ENCODE results near the gene ANKRD24. TPM values are rescaled to one million over a fixed set of nuclear protein-coding genes. Genes with fewer than 3 reads are reported as not detected.
A peak's percentile ranks its signal among the peaks of the same experiment; 100 is the strongest.
"Not testable (repeated sequence)": the region's sequence is repeated elsewhere in the genome, so short reads cannot be mapped to it uniquely, and the experiment has no call there.

Gene ANKRD24
- total RNA-seq, 1 donor from 2014 or later = 3.4 TPM

DNA sequence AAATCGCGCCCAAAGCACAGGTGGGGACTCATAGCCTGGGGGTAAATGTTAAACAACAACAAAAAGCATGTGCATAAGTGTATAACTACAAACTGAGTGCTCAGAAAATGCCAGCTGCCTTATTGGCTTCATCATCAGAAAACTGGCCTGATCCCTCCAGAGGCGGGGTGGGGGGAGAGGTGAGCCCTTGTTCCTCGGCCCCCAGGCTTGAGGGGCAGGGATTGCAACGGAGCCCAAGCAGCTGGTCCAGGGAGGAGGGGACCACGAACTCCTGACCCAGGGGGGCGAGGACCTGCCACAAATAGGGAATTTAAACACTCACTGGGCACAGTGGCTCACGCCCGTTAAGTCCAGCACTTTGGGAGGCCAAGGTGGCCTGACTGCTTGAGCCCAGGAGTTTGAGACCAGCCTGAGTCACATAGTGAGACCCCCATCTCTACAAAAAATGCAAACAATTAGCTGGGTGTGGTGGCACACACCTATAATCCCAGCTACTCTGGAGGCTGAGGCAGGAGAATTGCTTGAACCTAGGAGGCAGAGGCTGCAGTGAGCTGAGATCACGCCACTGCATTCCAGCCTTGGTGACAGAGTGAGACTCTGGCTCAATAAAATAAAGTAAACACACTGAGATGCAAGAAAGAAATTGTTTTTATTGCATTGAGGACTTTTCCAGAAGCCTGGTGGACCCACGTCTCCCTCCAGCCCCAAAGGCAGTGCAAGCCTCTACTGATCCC is 8.8 kb upstream of the ANKRD24 start:
- DNase-seq (ENCODE audit: low spot score) = no peak

DNA sequence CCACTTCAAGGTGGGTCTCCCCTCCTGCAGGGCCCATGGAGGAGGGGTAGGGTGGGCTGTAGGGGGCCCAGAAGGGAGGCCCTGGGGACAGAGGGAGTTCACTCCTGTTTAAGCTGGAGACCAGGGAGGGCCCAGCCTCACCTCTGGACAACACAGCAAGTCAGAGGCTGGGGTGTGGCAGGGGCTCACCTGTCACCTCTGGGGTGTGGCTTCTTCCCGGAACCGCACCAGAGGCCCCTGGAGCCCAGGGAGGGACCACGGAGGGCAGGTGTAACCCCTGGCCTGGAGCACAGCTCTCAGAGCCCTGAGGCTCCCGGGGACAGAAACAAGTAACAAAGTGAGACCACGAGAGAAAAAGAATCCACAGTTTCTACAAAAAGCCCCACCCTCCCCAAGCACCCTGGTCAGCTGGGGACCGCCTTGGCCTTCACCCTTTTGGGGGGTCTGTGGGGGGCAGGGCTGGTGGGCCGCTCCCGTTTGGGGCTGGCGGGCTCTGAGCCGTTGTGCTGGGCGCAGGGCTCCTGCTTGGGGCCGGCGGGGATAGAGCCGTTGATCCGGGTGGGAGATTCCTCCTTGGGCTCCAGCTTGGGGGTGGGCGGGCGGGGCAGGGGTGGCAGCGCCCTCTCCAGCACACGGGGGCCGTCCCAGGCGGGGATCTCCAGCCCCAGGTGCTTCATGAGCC is 8.1 kb upstream of the ANKRD24 start:
- no peak for DNase-seq (ENCODE audit: low spot score)

DNA sequence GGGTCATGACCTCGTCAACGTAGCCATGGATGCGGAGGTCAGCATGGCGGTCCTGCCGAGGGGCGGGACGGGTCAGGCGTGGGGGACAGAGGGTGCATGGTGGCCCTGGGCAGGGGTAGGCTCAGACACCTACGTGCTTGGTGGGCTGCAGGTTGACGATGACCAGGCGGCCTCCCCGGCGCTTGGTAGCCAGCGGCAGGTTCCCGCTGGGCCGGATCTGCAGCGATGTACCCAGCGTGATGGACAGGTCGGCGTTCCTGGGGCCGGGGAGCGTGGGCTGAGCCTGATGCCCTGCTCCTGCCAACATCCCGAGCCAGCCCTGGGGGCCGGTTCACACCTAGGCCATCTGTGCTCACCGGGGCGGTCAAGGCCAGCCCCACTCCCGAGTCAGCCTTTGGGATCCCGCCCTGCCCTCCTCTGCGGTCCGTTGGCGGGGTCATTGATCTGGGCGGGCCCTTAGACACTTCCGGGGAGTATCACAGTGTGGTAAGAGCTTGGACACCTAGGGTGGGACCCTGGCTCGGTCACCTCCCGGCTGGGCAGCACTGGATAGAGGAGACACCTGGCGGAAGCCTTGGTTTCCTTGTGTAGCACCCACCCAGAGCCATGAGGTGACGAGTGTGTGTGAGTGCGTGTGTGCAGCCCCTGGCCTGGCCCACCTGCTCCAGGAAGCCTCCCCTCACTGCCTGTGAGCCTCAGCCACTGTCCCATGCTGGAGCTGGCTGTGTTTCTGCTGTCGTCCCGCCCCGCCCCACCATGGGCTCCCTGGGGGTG is 7.4 kb upstream of the ANKRD24 start:
- DNase-seq (ENCODE audit: low spot score) = no peak

DNA sequence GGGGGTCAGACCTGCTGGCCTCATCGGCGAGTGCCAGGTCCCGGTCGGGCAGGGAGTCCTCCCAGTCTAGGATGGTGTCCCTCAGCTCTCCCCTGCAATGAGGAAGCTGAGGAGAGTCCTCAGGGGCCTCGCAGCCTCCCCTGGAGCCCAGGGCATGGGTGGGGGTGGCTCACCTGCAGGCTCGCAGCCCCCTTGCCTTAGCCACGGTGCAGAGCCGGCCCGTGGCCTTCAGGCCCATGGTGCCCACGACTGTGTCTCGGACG is 6.9 kb upstream of the ANKRD24 start:
- no peak for DNase-seq (ENCODE audit: low spot score)

DNA sequence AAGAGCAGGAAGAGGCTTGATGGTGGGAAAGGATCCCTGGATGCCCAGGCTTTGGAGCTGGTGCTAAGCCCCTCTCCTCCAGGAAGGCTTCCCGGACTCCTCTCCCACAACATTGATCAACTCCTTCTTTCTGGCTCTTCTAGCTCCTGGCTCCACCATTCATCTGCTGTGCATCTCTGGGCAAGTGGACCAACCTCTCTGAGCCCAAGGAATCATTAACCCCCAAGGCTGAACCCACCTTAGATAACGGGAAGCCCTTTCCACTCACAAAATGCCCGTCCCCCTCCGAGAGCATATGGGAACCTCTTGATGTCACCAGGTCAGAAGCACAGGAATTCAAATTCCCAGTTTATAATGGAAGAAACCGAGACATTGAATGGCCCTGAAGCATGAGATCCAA is 5.3 kb upstream of the ANKRD24 start:
- DNase-seq (ENCODE audit: low spot score) = no peak

DNA sequence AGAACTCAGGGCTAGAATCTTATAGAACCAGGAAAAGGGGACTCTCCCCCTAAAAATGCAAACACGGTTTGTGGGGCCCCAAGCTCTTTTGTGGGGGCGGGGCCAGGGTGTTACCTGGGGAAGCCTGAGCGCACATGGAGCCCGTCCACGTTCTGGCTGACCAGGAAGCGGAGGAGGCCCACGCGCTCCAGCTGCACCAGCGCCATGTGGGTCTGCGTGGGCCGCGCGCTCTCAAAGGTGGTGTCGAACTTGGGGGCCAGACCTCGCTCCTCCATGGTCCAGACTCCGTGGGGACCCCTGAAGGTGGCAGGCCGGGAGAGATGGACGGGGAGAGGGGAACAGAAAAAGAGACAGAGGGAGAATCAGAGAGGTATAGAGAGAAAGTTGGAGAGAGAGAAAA is 3.5 kb upstream of the ANKRD24 start:
- DNase-seq (ENCODE audit: low spot score) = no peak

DNA sequence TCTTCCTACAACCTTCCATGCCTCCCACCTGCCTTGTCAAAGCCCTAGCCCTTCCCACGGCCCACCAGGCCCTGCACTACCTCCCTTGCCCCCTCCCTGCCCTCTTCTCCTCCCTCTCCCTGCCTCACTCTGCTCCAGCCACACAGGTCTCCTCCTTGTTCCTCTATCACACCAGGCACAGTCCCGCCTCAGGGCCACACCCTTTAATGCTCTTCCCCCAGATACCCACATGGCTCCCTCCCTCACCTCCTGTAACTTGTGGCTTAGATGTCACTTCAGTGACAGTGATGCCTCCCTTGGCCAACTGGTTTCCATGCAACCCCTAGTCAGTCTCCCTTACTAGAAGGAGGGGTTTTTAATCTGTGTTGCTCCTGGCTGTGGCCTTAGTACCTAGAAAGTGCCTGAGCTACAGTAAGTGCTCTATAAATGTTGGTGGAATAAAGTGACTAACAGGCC is 1.4 kb upstream of the ANKRD24 start:
- DNase-seq (ENCODE audit: low spot score) = no peak

DNA sequence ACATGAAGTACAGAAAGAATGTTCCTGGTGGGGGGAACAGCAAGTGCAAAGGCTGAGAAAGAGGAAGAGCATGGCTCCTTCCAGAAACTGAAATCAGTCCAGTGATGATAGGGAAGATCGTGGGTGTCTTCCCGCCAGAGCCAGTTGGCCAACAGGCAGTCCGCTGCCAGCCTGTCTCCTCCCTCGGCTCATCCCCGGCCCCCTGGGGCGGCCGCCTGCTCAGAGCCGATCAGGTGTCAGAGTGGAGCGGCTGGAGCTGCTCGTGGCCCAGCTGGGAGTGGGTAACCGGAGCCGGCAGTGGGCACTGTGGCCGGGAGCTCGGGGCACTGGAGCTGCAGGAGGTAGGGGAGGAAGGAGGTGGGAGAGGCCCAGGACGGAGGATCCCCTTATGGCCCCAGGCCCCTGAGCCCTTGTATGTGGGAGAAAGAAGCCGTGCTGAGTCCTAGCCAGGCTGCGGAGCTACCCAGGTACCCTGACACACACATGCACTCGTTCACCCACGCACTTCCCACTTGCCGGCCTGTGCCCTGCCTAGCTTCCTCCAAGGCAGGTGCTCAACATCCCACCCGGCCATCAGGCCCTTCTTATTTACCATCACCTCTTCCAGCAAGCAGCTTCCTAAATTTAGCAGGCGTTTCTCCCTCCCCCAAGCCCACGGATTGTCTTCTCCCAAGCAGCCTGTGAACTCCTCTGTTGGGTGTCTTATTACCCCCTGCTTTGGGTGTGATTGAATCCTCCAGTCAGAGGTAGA is 1.7 kb downstream of the ANKRD24 start:
- DNase-seq (ENCODE audit: low spot score) = no peak

DNA sequence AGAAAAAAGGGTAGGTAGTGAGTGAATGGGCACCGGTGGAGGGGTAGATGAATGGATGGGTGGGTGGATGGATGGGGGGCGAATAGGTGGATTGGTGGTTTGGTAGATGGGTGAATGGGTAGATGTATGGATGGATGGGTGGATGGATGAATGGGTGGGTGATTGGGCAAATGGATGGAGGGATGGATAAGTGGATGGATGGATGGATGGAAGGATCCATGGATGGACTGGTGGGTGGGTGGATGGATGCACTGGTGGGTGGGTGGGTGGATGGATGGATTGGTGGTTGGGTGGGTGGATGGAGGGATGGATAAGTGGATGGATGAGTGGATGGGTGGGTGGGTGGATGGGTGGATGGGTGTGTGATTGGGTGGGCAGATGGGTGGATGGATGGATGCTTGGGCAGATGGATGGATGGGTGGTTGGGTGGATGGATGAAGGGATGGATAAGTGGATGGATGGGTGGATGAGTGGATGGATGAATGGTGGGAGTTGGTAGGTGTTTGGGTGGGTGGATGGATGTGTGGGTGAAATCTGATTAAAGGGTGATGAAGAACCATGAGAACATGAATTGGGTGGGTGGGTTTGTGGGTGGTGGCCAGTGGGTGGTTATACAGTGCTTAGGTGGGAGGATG is 2.3 kb downstream of the ANKRD24 start:
- no peak for DNase-seq (ENCODE audit: low spot score)

DNA sequence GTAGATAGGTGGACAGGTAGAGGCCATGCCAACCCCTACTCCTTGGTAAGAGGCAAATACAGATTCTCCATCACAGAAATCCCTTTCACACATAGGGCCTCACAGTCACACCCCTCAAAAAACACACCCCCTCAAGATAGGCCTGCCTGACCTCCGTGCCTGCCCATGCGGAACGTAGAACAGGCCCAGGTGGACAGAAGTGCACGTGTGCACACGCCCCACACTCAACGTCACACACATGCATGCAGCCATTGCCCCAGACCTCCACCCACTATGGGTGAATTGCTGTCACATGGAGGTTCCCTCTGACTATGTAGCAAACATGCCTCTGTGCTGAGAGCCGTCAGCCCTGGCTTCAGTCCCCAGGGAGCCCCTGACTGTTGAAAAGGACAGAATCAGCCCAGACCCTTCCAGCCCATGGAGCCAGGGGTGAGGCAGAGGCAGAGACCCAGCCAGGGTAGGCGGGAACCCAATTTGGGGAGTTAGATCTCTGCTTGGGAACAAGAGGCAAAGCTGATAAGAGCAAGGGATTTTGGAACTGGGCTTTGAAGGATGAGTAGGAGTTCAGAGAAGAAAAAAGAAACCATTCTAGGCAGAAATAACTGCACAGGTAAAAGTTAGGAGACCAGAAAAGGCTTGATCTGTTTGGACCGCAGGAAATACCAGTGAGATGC is 3.1 kb downstream of the ANKRD24 start:
- no peak for DNase-seq (ENCODE audit: low spot score)

DNA sequence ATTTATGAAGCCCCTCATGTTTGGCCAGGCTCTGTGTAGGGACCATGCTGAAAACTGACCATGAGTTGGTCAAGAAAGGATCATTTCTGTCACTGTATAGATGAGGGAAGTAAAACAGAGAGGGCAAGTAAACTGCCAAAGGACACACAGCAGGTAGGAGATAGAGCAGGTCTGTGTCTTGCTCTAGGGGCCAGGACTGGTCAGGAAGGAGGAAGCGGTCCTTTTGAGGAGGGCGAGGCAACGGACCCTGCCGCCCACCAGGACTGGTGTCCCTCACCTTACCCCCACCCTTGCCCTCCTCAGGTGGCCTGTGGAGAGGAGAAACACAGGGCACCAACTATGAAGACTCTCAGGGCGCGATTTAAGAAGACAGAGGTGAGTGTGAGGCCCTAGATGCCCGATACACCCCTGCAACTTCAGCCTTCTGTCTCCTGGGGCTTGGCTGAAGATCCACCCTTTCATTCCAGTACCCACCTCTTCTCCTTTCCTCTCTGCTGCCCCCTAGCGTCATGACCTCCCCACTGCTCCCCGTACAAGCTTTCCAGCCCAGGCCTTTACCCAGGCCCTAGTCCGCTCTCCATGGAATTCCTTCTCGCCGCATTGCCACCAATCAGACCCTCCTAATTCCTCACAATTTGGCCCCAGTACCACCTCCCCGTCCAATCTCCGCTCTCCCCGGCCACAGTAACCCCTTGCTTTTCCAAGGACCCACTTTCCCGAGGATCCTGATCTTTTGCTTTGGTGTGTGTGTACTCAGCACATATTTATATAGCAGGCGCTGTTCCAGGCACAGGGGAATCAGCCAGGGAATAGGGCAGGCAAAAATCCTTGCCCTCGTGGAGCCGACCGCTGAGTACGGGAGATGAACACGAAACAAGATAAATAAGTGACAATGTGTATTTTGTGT is 3.9 kb downstream of the ANKRD24 start:
- DNase-seq (ENCODE audit: low spot score) = peak; percentile 71

DNA sequence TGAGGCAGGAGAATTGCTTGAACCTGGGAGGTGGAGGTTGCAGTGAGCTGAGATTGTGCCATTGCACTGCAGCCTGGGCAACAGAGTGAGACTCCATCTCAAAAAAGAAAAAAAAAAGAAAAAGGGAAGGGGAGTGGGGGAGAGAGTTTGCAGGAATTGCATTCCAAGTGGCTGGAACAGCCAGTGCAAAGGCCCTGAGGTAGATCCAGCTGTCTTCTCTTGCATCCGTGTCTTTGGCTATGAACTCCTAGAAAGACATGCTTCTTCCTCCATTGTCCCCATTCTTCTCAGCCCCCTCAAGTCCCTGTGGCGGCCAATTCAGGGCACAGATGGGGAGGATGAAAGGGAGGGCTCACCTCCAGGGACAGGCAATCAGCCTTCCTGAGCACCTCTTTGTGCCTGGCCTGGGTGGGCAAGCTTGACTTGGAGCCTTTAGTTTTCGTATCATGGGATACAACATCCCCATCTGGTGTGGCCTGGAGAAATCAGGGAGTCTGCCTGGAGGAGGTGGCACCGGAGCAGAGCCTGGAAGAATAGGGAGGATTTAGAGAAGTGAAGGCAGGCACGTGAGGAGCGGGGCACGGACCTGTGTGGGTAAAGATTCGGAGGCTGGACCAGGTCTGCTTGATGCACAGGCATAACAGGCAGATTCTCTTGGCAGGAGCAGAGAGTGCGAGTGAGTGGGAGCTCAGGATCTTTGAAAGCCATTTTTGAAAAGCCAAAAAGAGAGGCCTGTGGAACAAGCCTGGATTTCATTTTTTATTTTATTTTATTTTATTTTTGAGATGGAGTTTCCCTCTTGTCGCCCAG is 5.0 kb downstream of the ANKRD24 start:
- no peak for DNase-seq (ENCODE audit: low spot score)

DNA sequence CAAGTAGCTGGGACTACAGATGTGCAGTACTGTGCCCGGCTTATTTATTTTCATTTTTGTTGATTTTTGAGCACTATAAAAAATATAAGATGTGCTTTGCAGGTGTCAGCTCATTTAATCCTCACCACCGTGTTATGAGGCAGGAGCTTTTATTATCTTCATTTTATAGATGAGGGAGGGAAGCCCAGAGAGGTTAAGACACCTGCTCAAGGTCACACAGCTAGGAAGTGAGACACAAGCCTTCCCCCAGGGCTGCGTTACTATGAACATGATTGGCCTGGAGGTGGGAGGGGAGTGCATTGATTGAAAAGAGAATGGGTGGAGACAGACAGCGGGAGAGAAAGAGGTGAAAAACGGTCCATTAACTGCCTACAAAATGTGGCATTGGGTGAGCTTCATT is 7.2 kb downstream of the ANKRD24 start:
- no peak for DNase-seq (ENCODE audit: low spot score)

DNA sequence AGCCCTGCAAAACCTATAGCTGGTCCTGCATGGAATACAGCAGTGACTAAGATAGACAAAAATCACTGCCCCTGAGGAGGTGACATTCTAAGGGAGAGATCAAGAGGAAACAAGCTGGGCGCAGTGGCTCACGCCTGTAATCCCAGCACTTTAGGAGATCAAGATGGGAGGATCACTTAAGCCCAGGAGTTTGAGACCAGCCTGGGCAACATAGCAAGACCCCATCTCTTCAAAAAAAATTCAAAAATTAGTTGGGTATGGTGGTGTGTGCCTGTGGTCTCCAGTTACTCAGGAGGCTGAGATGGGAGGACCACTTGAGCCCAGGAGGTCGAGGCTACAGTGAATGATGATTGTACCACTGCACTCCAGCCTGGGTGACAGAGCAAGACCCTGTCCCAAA is 10.0 kb downstream of the ANKRD24 start:
- DNase-seq (ENCODE audit: low spot score) = not testable (repeated sequence)

DNA sequence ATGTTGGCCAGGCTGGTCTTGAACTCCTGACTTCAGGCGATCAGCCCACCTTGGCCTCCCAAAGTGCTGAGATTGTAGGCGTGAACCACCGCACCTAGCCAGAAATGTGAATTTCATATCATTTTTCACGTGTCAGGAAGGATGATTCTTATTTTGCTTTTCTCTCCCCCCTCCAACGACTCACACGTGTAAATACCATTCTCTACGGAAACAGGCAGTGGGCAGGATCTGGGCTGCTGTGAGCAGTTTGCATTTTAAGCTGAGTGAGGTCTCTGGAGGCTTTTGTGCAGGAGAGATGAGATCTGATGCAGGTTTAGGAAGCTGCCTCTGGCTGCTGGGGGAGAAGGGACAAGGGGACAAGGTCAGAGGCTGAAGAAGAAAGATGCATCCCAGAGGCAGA is 11.9 kb downstream of the ANKRD24 start:
- no peak for DNase-seq (ENCODE audit: low spot score)

DNA sequence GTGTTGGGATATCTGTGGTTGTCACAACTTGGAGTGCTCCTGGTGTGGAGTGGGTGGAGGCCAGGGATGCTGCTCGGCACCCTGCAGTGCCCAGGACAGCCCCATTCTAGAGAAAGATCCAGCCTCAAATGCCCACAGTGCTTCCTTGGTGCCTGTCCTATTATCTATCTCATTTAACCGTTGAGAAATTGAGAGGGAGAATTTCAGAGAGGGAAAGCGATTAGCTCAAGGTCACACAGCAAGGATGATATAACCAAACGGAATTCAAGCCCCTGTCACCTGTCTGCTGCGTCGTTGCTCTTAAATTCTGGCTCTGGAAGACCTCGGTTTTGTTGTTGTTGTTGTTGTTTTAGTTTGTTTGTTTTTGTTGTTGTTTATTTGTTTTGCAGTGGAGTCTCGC is 13.5 kb downstream of the ANKRD24 start:
- DNase-seq (ENCODE audit: low spot score) = no peak

DNA sequence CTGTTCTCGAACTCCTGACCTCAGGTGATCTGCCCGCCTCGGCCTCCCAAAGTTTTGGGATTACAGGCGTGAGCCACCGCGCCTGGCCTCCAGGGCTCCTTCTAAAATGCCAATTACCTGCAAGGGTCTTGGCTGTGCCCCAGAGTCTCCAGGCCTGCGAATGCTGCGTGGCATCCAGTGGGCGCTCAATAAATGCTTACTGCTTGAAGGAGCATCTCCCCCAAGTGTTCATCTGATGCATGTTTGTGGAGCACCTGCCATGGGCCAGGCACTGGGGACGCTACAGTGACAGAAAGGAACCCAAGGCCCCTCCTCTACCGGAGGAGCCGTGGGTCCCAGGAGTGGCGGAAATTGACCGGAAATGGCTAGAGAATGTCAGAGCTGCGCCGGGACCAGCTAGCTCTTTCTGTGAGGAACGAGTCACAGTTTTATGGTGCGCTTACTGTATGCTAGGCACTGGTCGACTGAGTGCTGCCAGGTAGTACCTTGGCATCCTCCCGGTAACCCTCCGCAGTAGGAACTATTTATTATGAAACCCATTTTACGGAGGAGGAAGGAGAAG is 14.2 kb downstream of the ANKRD24 start:
- DNase-seq (ENCODE audit: low spot score) = no peak

DNA sequence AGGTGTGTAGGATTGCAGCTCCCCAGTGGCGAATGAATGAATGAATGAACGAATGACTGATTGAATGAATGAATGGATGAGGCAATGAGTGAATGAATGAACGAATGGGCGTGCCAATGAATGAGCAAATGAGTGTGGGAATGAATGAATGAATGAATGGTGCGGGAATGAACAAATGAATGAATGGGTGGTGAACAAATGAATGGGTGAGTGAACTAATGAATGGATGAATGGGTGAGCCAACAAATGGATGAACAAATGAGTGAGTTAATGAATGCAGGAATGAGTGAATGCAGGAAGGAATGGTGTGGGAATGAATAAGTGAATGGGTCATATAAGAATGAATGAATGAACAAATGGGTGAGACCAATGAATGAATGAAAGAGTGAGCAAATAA is 14.7 kb downstream of the ANKRD24 start:
- no peak for DNase-seq (ENCODE audit: low spot score)

Measured in mucosa of gallbladder (tissue), 1 donor.